CD4-positive, alpha-beta T cell treated with Interferon alpha-2 for 1 hour (primary cell): ENCODE results near the gene SQSTM1.
A peak's percentile ranks its signal among the peaks of the same experiment; 100 is the strongest.
"Not testable (repeated sequence)": the region's sequence is repeated elsewhere in the genome, so short reads cannot be mapped to it uniquely, and the experiment has no call there.

Source experiments
- DNase-seq, 2 donors: peaks; one replicate each; pipeline ENCODE4 v3.0.0-alpha.2; 2020 to 2022

The SQSTM1 gene

DNA sequence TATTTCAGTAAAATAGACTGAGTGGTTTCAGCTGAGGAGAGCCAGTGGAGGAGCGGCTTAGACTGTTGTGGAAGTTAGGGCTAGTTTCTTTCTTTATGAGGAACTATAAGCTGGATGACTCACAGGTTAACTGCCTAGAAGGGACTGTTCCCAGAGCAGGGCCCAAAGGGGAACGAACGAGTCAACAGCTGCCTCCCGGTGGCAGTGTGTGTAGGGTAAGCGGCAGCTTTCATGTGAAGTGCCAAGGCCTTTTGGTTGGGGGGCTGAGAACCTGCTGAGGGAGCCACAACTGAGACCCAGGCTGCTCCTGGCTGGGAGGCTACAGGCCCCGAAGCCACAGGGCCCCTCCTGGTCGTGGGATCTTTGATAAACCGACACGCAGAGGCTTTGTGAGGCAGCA is 7.0 kb downstream of the SQSTM1 start:
- DNase-seq, result peak; percentile 18 to 51

DNA sequence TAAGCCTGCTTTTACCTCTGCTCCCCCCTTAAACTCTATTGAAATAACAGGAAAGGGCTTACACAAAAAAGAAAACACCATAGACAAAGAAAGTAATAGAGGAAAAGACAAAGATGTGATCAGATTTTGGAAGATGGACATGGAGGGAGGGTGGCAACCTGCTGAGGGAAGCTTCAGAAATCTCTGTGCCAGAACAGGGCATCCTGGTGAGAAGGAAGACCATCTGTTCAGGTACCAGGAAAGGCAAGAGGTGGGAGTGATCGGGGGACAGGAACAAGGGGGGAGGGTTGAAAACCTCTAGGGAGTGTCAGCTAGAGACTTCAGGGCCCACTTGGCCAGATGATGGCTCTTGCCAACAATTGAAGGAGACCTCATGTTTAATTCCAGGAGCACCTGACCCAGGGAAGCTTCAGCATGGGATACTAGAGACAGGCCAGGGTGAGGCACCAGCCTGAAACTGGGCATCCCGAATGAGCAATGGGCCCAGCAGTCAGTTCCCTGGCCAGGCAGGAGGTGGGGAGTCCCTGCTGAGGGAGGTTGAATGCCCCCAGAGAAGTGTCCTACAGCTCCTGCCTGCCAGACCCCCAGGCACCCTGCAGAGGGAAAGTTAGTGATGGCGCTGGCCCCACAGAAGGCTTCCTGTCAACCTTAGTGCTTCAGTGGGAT is 8.2 kb downstream of the SQSTM1 start:
- no peak for DNase-seq

DNA sequence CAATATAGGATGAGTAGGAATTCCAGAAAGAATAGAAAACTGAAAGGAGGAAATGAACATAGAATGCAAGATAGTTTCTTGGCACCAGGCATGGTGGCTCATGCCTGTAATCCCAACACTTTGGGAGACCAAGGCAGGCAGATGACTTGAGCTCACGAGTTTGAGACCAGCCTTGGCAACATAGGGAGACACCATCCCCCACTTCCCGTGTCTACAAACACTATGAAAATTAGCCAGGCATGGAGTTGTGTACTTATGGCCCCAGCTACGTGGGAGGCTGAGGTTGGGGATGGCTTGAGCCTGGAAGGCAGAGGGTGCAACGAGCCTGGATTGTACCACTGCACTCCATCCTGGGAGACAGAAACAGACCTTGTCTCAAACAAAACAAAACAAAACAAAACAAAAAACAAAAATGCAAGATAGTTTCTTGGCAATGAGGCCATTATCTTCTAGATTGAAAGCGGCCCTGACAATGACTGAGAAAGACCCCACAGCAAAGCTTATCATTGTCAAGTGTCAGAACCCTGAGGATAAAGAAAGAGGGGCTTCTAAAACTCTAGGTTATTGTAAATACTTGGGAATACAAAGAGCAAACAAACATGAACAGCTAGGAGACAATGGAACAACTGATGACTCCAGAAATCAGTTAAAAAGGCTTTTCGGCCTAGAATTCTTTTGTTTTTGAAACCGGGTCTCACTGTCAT is 9.2 kb downstream of the SQSTM1 start:
- no peak for DNase-seq

DNA sequence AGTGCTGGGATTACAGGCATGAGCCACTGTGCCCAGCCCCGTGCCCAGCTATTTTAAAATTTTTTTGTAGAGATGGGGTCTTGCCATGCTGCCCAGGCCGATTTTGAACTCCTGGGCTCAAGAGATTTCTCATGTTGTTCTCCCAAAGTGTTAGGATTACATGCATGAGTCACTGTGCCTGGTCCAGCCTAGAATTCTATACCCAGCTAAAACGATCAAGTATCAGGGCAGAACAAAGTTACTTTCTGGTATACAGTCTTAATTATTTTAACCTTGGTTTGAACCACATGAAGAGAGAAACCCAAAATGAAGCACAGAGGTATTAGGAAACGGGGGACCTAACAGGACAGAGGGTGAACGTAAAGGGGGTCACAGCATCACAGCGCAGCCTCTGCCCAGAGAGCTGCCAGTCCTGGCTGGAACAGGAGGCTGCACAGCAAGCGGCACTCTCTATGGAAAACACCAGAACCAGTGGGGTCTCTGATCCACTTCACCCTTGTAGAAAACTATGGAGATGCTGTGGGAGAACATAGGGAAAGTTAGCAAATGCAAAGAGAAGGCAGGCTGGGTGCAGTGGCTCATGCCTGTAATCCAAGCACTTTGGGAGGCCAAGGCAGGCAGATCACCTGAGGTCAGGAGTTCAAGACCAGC is 10.2 kb downstream of the SQSTM1 start:
- DNase-seq, result no peak

DNA sequence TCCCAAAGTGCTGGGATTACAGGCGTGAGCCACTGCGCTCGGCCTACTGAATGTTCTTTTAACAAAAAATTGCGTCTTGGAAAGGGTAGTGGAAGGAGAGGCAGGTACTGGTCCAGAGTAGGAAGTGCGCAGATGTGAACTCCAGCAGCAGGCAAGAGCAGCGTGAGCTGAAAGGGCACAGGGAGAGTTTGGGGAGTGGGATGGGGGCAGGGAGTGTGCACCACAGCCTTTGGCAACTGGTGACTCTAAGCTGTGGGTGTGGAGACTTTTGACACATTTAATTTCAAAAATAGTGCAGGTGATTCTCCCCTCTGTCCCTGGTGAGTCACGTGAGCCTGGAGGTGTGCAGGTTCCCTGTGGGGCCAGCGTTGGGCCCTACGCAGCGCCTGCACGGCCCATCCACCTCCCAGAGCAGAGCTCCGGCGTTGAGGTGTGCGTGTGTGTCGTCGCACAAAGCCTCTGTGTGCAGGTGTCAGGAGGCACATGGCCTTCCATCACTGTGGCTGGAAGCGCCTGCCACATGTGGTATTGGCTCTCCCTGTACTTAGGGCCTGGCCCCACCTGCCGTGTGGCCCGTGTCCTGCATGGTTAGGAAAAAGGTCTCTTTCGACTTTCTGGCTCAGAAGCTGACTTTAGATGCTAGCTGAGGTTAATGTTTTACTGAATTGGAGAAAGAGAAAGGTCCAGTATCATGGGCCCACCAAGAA is 11.5 kb downstream of the SQSTM1 start:
- DNase-seq, result no peak

DNA sequence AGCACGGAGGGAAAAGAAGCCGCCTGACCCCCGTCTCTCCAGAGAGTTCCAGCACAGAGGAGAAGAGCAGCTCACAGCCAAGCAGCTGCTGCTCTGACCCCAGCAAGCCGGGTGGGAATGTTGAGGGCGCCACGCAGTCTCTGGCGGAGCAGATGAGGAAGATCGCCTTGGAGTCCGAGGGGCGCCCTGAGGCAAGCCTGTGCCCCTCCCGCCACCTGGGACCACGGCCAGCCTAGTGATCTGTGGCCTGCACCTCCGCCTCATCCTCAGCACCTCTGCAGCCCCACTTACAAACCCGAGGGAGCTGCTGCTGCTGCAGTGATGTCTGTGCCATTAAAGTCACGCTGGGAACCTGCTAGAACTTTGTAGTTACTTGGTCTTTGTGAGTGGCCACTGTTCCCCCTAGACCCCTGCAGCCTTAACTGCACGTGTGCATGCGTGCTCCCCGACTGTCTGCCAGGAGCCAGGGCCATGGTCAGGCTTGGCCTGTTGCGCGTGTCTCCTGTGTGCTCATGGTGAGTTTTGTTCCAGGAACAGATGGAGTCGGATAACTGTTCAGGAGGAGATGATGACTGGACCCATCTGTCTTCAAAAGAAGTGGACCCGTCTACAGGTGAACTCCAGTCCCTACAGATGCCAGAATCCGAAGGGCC is 12.5 kb downstream of the SQSTM1 start:
- no peak for DNase-seq

DNA sequence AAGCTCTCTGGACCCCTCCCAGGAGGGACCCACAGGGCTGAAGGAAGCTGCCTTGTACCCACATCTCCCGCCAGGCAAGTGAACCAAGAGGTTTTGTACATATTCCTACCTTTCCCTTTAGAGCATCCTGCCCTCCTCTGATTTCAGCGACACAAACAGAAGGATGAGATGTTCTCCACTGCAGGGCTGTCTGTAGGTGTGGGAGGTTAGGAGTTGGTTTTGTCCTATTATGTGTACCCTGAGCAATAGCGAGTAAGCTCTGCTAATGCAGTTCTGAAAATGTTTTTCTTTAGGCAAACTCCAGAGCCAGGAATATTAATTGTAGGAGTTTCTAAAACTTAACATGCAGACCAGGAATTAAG is 13.0 kb downstream of the SQSTM1 start:
- no peak for DNase-seq

DNA sequence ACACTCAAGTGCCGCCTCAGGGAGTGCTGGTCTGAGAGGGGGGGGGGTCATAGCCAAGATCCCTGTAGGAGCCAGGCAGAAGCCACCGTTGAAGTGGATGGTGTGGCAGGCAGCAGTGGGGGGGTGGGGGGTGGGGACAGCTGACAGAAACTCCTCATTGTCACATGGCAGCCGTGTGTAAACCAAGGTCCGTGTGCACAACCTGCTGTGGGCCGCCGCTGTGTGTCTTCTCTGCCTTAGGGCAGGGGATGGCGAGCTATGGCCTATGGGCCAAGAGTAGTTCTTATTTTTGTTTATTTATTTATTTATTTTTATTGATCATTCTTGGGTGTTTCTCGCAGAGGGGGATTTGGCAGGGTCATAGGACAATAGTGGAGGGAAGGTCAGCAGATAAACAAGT is 13.4 kb downstream of the SQSTM1 start:
- DNase-seq, result no peak

DNA sequence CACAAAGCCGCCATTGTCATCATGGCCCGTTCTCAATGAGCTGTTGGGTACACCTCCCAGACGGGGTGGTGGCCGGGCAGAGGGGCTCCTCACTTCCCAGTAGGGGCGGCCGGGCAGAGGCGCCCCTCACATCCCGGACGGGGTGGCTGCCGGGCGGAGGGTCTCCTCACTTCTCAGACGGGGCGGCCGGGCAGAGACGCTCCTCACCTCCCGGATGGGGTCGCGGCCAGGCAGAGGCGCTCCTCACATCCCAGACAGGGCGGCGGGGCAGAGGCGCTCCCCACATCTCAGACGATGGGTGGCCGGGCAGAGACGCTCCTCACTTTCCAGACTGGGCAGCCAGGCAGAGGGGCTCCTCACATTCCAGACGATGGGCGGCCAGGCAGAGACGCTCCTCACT is 14.2 kb downstream of the SQSTM1 start:
- not testable (repeated sequence) for DNase-seq

DNA sequence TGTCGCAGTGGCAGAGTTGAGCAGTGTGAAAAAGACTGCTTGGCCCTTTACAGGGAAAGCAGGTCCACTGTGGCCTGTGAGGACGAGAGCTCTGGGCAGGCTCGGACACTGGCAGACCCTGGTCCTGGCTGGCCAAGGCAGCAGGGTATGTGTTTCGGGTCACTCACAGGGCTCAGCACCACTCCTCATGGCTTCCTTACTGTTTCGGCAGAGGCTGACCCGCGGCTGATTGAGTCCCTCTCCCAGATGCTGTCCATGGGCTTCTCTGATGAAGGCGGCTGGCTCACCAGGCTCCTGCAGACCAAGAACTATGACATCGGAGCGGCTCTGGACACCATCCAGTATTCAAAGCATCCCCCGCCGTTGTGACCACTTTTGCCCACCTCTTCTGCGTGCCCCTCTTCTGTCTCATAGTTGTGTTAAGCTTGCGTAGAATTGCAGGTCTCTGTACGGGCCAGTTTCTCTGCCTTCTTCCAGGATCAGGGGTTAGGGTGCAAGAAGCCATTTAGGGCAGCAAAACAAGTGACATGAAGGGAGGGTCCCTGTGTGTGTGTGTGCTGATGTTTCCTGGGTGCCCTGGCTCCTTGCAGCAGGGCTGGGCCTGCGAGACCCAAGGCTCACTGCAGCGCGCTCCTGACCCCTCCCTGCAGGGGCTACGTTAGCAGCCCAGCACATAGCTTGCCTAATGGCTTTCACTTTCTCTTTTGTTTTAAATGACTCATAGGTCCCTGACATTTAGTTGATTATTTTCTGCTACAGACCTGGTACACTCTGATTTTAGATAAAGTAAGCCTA is 15.7 kb downstream of the SQSTM1 start:
- DNase-seq, result peak; percentile 54 to 76

DNA sequence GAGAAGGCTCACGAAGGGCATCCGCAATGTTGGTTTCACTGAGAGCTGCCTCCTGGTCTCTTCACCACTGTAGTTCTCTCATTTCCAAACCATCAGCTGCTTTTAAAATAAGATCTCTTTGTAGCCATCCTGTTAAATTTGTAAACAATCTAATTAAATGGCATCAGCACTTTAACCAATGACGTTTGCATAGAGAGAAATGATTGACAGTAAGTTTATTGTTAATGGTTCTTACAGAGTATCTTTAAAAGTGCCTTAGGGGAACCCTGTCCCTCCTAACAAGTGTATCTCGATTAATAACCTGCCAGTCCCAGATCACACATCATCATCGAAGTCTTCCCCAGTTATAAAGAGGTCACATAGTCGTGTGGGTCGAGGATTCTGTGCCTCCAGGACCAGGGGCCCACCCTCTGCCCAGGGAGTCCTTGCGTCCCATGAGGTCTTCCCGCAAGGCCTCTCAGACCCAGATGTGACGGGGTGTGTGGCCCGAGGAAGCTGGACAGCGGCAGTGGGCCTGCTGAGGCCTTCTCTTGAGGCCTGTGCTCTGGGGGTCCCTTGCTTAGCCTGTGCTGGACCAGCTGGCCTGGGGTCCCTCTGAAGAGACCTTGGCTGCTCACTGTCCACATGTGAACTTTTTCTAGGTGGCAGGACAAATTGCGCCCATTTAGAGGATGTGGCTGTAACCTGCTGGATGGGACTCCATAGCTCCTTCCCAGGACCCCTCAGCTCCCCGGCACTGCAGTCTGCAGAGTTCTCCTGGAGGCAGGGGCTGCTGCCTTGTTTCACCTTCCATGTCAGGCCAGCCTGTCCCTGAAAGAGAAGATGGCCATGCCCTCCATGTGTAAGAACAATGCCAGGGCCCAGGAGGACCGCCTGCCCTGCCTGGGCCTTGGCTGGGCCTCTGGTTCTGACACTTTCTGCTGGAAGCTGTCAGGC is 16.6 kb downstream of the SQSTM1 start:
- DNase-seq, result no peak

DNA sequence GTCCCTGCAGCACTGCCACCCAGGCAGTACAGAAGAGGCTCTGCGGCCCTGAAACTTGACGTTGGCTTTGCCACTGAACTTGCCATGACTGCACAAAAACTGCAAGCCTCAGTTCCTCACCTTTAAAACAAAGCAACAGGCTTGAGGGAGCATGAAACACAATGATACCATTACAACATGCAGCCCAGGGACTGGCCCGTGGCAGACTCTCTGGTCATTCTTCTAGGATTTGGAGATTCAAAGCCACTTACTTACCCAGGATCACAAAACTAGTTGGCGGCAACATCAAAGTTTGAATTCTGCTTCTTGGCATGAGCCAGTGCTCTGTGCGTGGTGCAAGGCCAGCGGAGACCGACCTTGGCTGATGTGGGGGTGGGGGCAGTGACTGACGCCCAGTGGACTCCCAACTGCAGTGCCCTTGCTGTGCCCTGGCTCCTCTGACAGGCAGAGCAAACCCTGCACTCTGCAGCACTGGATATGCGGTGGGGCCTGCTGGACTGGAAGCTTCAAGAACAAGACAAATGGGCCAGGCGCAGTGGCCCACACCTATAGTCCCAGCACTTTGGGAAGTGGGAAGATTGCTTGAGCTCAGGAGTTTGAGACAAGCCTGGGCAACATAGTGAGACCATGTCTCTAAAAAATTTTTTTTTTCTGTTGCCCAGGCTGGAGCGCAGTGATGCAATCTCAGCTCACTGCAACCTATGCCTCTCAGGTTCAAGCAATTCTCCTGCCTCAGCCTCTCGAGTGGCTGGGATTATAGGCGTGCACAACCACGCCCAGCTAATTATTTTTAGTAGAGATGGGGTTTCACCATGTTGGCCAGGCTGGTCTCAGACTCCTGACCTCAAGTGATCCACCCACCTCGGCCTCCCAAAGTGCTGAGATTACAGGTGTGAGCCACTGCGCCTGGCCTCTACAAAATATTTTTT is 18.9 kb downstream of the SQSTM1 start:
- no peak for DNase-seq

DNA sequence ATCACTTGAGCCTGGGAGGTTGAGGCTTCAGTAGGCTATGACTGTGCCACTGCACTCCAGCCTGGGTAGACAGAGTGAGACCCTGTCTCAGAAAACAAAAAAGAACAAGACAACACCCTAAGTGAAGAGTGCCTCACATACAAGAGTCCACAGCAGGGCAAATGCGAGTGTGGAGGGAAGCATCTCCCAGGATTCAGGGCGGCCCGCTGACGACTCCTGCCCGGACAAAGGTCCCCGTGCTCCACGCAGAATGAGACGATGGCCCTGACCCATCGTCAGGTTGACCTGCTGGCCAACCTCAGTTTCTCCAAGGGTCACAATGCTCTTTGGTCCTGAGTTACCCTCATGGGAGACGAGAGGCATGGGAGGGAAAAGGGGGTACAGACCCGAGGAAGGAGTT is 19.6 kb downstream of the SQSTM1 start:
- DNase-seq, result no peak

DNA sequence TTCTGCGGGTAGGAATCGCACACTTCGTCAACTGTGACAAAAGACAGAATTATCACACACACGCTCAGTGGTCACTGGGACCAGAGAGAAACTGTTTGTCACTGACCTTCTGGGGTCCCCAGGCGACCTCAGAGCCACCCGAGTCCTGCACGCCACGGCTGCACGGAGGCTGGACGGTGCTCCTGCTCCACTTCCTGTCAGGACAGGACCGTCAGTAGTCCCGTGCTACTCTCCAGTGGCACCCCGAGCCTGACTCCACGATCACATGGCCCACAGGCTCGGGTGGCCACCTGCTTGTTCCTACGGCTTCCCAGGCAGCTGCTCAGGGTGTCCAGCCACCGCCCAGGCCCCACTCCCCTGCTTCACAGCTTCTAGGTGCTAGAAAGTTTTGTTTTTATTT is 20.1 kb downstream of the SQSTM1 start:
- no peak for DNase-seq

DNA sequence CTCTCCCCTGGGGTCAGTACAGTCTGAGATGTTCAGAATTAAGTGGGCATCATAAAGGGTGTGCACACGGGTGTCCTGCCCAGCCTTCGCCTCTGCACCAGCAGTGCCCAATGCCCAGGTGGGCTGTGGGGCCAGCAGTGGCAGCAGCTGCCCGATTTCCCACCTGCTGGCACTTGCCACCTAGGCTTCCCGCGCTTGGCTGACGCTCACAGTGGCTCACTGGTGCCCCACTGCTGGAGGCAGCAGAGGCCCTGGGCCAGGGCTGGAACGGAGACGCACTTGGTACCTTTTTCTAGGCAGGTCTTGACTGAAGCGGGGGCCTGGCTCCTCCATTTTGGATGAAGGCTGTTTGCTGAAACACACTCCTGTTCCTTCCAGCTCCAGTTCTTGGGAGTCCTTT is 20.9 kb downstream of the SQSTM1 start:
- DNase-seq, result no peak

DNA sequence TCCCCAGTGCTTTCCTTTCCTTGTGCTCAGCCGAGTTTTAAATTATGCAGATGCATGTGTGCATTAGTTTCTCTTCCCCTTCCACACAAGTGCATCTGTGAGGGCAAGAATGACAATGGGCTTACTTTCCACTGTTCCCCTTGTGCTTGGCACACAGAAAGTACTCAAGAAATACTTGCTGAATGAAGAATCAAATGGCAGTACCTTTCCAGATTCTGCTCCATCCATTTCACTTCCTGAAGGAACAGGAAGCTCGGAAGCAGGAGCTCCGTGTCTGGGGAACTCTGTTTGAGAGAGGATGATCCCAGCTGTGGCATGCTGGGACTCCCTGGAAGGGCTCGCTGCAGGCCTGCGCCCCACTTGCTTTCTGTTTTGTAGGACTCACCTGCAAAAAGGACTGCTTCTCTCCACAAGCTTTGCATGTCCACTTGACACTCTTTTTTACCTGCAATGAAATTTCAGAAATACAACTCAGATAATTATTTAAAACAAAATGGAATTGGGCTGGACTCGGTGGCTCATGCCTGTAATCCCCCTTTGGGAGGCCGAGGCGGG is 32.4 kb downstream of the SQSTM1 start:
- no peak for DNase-seq

DNA sequence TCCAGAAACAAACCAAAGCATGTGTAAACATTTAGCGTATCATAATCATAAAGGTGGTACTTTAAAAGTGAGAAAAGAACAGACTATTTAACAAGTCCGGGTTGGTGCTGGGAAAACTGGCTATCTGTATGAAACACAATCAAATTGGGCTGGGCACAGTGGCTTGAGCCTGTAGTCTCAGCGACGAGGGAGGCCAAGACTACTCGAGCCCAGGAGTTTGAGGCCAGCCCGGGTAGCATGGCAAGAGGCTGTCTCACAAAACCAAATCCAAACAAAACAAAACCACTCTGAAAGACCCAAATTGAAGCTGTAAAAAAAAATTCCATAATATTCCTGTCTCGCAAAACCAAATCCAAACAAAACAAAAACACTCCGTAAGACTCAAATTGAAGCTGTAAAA is 33.7 kb downstream of the SQSTM1 start:
- no peak for DNase-seq

DNA sequence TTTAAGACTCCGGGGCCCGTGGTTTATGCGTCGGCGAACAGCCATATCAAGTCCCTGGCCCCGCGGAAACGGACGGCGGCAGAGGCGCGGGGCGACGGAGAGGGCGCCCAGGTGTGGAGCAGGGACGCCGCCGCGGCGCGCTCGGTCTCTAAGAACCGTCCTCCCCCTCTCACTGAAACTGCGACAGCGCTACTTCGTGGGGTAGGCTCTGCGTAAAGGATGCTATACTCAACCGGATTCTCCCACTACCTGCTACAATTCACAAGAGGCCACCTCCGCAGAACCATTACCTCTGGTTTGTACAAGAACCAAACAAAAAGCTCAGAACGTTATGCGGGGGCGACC is 37.5 kb downstream of the SQSTM1 start:
- DNase-seq, result peak; percentile 20 to 53

DNA sequence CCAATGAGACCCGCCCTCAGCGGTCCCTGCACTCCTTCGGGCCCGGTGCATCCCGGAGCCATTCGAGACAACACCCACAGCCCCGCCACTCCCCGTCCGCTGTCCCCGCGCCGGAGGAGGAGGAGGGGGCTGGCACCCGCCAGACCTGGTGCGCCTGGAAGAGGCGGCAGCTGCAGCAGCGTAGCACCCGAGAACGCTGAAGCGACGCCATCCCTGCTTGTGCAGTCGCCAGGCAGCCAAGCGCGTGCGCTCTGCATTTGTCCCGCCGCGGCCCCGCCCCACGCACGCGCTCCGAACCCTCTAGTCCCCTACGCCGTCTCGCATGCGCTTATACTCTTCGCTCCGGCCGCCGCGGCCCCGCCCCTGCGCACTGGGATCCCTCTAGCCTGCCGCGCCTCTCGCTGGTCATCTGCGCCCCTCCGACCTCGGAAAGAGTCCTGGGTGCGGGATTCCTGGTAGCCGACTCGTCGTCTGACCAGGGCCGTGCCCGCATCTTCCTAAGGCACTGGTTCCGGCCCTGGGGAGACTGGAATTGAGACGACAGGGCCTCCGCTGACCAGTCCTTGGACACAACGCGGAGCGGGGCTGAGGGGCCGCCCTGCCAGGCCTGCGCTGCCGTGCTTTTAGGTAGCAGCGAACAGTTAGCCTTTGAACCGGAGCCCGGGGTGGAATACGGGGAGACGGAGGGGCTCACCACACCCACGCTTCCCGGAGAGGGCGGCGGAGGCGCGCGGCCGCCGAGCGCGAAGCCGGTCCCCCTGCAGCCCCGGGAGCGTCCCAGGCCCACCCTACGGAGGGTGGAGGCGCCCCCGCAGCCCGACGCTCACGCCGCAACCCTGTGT is 38.1 kb downstream of the SQSTM1 start, which contains the start of gene MRNIP:
Gene MRNIP, minus strand, starts transcription at position 232 of the 842 bp plus-strand sequence. Its CDS starts 21 bp downstream, at position 211.
- DNase-seq, result peak; percentile 87 to 89
